ENCODE measurements around the gene CD99L2.
"Not testable (repeated sequence)": the region's sequence is repeated elsewhere in the genome, so short reads cannot be mapped to it uniquely, and the experiment has no call there.

CD99L2 gene

DNA sequence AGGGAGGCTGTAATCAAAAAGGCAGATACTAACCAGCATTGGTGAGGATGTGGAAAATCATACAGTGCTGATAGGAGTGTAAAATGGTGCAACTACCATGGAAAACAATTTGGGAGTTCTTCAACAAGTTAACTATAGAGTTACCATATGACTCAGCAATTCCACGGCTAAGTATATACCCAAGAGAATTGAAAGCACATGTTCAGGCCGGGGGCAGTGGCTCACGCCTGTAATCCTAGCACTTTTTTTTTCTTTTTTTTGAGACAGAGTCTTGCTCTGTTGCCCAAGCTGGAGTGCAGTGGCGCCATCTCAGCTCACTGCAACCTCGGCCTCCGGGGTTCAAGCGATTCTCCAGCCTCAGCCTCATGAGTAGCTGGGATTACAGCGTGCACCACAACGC lies 15.0 kb upstream of the CD99L2 start:
- Histone ChIP-seq H3K9me3 (ENCODE audit: control insufficient read depth, insufficient read depth, low read length) (no peaks in the 10 kb centered on the region; the same call in 1 of the 2 replicates), H3K9ac (ENCODE audit: low read depth, low read length) (no peak overlapping the region), H3K36me3 (ENCODE audit: insufficient read depth, low read length) (no peaks in the 10 kb centered on the region), H3K4me1 (ENCODE audit: insufficient read depth, low read length) (0 out of 2 replicates have a peak, but pooled peaks cover 3% of the 10 kb centered on the region)

DNA sequence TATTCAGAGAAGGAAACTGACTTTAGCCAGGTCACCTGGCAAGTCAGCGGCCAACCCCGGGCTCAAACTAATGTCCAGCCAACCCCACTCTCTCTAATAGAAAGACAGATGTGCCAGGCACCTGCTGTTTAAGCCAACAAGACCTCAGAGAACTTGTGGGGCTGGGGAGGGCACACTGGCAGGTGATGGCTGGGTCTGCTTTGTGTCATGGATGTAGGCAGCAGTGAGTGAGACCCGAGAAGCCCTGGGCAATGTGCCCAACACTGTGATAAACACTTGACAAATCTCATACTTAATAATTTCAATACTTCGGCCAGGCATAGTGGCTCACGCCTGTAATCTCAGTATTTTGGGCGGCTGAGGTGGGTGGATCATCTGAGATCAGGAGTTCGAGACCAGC lies 9.0 kb upstream of the CD99L2 start:
- H3K9ac ChIP-seq (ENCODE audit: low read depth, low read length) = no peak overlapping the region
- no peaks in the 10 kb centered on the region for H3K9me3 ChIP-seq (ENCODE audit: control insufficient read depth, insufficient read depth, low read length)
- H3K4me1 ChIP-seq (ENCODE audit: insufficient read depth, low read length) = peaks cover 25% of the 10 kb centered on the region
- no peaks in the 10 kb centered on the region for H3K36me3 ChIP-seq (ENCODE audit: insufficient read depth, low read length)

DNA sequence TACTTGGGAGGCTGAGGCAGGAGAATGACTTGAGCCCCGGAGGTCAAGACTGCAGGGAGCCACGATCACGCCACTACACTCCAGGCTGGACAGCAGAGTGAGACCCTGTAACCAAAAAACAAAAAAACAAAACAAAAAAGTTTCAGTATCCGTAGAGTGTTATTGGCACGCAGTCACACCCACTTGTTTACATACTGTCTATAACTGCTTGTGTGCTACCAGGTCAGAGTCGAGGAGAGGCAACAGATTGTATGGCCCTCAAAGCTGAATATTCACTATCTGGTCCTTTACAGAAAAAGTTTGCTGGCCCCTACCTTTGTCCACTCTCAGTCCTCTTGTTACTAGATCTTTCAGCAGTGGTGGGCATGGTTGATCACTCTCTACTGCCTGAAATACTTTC lies 8.2 kb upstream of the CD99L2 start:
- Histone ChIP-seq H3K9me3 (ENCODE audit: control insufficient read depth, insufficient read depth, low read length) (no peaks in the 10 kb centered on the region), H3K36me3 (ENCODE audit: insufficient read depth, low read length) (no peaks in the 10 kb centered on the region), H3K4me1 (ENCODE audit: insufficient read depth, low read length) (peaks cover 30% of the 10 kb centered on the region), H3K9ac (ENCODE audit: low read depth, low read length) (no peak overlapping the region)

DNA sequence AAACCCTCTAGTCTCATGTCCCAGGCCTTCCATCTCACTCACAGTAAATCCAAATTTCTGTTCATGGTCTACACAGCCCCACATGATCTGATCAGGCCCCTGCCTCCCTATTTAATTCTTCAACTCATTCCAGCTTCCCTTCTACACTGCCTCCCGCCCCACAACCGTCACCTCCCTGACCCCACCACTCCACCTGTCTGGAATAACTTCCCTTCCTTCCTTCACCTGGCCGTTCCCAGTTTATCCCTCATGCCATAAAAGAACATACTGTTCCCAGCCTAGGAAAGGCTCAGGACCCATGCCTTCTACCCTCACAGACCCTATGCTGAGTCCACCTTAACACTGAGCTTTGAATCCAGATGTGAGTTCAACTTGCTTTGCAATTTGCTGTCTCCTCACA lies 6.8 kb upstream of the CD99L2 start:
- H3K9me3 ChIP-seq (ENCODE audit: control insufficient read depth, insufficient read depth, low read length) = no peaks in the 10 kb centered on the region
- H3K4me1 ChIP-seq (ENCODE audit: insufficient read depth, low read length) = peaks cover 36% of the 10 kb centered on the region
- no peaks in the 10 kb centered on the region for H3K36me3 ChIP-seq (ENCODE audit: insufficient read depth, low read length)
- H3K9ac ChIP-seq (ENCODE audit: low read depth, low read length) = no peak overlapping the region

DNA sequence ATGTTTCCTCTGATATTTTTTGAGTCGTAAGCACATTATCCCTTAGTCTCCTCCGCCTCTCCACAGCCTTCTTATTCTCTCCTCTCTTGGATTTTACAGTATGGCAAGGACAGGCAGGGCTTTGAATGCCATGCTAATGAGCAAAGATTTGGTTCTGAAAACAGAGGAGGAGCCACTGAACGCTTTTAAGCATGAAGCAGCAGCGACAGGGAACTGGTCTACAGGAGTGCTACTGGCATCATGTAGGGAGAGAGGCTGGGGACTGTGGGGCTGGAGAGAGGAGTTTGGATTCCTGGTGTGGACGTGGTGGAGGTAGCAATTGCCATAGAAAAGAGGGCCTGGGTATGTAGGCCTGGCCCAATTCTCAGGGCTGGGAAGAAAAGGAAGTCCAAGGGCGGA lies 4.6 kb upstream of the CD99L2 start:
- peak overlapping the region; percentile 49 for H3K9ac ChIP-seq (ENCODE audit: low read depth, low read length)
- H3K4me1 ChIP-seq (ENCODE audit: insufficient read depth, low read length) = peaks cover 42% of the 10 kb centered on the region
- H3K36me3 ChIP-seq (ENCODE audit: insufficient read depth, low read length) = no peaks in the 10 kb centered on the region
- no peaks in the 10 kb centered on the region for H3K9me3 ChIP-seq (ENCODE audit: control insufficient read depth, insufficient read depth, low read length)

DNA sequence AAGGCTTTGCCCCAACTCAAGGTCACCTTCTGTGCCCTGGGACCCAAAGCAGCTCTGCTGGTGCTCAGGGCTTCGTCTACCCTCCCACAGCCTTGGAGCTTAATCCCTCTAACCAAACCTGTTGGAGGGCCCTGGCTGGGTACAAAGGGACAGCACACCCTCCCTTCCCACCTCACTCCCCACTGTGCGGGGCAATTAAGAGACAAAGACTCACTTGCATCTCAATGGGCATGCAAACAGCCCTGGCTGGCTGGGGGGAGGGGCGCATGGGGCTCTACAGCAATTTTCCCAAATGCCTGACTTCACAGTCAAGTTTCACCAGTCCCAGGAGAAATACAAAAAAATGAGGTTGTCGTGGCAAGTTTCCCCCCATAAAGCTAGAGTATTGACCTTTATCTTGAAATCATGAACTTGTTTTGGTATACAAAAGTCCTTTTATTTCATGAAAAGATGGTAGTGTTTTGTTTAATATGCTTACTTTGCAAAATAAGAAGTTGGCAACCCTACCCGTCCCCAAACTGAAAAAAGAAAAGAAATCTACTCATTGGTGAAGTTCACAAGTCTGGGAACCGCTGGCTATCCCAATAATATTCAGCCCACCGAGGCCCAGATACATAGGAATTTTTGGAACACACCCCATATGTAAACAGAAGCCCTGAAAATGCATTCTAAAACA lies 4.1 kb upstream of the CD99L2 start:
- Histone ChIP-seq H3K9me3 (ENCODE audit: control insufficient read depth, insufficient read depth, low read length) (no peaks in the 10 kb centered on the region), H3K4me1 (ENCODE audit: insufficient read depth, low read length) (peaks cover 42% of the 10 kb centered on the region), H3K36me3 (ENCODE audit: insufficient read depth, low read length) (no peaks in the 10 kb centered on the region), H3K9ac (ENCODE audit: low read depth, low read length) (peak overlapping the region; percentile 49)

DNA sequence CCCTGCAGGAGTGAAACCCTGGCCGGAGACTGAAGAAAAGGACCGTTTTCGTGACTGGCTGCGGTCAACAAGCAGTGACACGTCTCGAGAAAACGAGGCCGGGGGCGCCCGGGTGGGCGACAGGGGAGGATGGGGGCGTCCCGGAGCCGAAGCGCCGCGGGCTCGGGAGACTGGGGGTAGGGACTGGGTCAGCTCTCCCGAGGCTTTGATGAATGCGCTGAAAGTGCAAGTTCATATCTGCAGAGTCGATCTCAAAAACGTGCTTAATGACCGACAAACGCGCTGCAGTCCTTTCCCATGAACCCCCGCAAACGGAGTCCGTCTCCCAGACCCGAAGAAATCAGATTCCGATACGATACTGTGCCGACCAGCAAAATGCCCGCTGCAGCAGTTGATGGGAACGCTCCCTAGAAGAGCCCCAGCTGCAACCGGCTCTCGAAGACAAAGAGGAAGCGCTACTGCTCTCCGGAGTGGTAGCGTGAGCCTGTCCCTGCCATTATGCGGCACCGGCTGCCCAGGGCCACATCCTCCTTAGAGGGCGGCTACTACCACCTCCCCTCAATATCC lies 806 bp upstream of the CD99L2 start:
- H3K9ac ChIP-seq (ENCODE audit: low read depth, low read length) = peak overlapping the region; percentile 81

DNA sequence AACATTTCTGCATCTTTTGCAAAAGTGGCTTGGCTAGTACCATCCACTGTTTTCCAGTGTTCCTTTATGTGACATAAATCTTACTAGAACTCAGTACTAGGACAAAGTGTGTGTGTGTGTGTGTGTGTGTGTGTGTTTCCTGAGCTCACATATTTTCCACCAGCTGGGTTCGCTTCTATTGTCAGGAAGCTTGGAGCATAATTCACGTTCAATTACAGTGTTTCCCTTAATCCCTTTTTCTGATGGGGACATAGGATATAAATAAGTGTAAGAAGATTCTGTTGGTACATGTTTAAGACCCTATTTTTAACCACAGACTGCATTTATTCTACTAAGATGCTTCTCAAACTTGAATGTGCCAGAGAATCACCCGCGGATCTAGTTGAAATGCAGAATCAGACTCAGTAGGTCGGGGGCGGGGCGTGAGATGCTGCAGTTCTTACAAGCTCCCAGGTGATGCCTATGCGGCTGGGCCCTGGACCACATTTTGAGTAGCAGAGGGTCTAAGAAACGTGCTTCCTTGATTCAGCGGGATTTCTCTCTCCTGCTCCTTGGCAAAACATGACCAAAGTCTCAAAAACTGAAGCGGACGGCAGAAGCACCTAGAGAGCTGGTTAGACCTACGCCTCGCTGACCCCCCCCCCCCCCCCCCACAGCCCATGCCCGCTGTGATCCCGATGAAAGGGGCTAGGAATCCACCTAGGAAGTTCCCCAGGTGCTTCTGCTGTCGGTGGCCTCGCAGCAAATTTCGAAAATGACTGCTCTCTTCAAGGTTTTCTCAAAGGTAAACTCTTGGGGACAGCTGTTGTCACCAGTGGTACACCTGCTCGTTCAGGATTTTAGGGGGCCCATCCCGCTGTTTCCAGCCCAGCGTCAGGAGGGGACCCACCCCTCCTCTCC lies 797 bp downstream of the CD99L2 start:
- Histone ChIP-seq H3K36me3 (ENCODE audit: insufficient read depth, low read length) (no peaks in the 10 kb centered on the region), H3K9me3 (ENCODE audit: control insufficient read depth, insufficient read depth, low read length) (no peaks in the 10 kb centered on the region), H3K9ac (ENCODE audit: low read depth, low read length) (peak overlapping the region; percentile 81), H3K4me1 (ENCODE audit: insufficient read depth, low read length) (peaks cover 23% of the 10 kb centered on the region; the same call in 1 of the 2 replicates)

More for the DNA sequence above, 806 bp upstream of the CD99L2 start:
- Histone ChIP-seq H3K9me3 (ENCODE audit: control insufficient read depth, insufficient read depth, low read length) (no peaks in the 10 kb centered on the region), H3K36me3 (ENCODE audit: insufficient read depth, low read length) (no peaks in the 10 kb centered on the region), H3K4me1 (ENCODE audit: insufficient read depth, low read length) (peaks cover 33% of the 10 kb centered on the region)

DNA sequence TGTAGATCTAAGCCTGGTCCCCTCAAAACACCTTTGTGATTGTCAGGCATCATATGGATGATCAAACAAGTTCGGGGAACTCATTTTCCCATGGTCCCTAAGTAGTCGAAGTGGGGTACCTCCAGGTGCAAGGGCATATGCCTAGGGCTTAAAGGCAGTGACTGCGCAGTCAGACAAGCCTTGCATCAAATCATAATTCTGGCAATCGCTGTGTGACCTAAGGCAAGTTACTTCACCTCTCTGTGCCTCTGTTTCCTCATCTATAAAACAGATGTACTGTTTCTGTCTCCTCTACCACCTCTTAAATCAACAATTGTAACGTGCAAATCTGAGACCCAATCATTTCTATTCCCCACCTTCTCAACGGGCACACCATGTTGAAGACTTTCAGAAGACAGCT lies 1.8 kb downstream of the CD99L2 start:
- H3K9me3 ChIP-seq (ENCODE audit: control insufficient read depth, insufficient read depth, low read length) = no peaks in the 10 kb centered on the region

DNA sequence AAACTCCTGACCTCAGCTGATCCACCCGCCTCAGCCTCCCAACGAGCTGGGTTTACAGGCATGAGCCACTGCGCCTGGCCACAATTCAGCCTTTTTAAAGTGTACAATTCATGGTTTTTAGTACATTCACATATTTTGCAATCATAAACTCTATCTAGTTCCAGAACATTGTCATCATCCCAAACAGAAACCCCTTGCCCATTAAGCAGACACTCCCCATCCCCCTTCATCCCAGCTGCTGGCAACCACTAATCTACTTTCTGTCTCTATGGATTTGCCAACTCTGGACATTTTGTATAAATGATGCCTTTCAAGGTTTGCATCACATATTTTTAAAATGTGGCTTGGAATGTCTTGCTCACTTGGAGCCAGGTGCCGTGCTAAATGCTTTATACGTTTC lies 4.5 kb downstream of the CD99L2 start:
- Histone ChIP-seq H3K4me1 (ENCODE audit: insufficient read depth, low read length) (peaks cover 6% of the 10 kb centered on the region; the same call in 1 of the 2 replicates), H3K36me3 (ENCODE audit: insufficient read depth, low read length) (no peaks in the 10 kb centered on the region), H3K9me3 (ENCODE audit: control insufficient read depth, insufficient read depth, low read length) (no peaks in the 10 kb centered on the region), H3K9ac (ENCODE audit: low read depth, low read length) (no peak overlapping the region)

More for the DNA sequence above, 1.8 kb downstream of the CD99L2 start:
- Histone ChIP-seq H3K36me3 (ENCODE audit: insufficient read depth, low read length) (no peaks in the 10 kb centered on the region), H3K4me1 (ENCODE audit: insufficient read depth, low read length) (peaks cover 16% of the 10 kb centered on the region; the same call in 1 of the 2 replicates), H3K9ac (ENCODE audit: low read depth, low read length) (no peak overlapping the region)

DNA sequence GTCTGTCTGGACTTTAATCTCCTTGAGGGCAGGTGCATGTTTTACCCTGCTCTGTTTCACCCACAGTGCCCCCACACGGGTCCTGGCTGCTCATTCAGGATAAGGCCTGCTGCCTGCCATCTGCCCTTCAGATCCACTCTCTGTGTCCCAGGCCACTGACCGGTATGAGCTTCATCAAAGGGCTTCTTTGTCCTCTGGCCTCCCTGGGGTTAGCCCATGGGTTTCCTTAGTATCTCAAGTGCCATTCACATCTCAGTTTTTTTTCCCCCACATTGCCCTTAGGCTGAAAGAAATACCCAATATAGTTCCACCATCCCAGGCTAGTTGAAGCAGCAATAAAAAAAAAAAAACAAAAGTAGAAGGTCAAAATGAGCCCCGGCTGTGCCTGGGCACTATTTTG lies 9.3 kb downstream of the CD99L2 start:
- H3K4me1 ChIP-seq (ENCODE audit: insufficient read depth, low read length) = no peaks in the 10 kb centered on the region
- no peaks in the 10 kb centered on the region for H3K9me3 ChIP-seq (ENCODE audit: control insufficient read depth, insufficient read depth, low read length)
- no peaks in the 10 kb centered on the region for H3K36me3 ChIP-seq (ENCODE audit: insufficient read depth, low read length)
- no peak overlapping the region for H3K9ac ChIP-seq (ENCODE audit: low read depth, low read length)

DNA sequence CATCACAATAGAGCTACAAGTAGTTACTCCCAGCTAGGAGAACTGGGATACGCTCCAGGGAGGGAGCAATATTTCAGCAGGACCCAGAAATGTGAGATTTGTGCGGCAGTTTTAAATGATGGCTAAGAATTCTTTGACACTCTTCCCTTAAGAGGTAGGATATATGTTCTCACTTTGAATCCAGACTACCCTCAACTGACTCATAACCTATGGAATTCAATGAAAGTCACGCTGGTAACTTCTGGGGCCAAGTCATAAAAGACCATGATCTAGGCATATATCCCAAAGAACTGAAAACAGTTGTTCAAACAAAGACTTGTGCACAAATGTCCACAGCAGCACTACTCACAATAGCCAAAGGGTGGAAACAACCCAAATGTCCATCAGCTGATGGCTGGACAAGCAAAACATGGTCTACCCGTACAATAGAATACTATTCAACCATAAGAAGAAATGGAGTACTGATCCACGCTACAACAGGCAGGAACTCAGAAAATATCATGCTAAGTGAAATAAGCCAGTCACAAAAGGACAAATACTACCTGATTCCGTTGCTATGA lies 10.5 kb downstream of the CD99L2 start:
- Histone ChIP-seq H3K4me1 (ENCODE audit: insufficient read depth, low read length) (no peaks in the 10 kb centered on the region), H3K9ac (ENCODE audit: low read depth, low read length) (no peak overlapping the region), H3K9me3 (ENCODE audit: control insufficient read depth, insufficient read depth, low read length) (no peaks in the 10 kb centered on the region), H3K36me3 (ENCODE audit: insufficient read depth, low read length) (no peaks in the 10 kb centered on the region)

DNA sequence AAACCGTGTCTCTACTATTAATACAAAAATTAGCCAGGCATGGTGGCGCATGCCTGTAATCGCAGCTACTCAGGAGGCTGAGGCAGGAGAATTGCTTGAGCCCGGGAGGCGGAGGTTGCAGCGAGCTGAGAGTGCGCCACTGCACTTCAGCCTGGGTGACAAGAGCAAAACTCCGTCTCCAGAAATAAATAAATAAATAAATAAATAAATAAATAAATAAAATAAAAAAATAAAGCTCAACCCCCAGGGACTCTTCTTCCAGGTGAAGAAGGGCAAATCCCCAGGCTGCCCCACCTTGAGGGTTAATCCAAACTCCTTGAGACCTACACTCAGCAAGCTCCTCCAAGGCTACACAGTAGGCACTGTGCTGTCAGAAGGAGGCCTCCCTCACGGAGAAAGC lies 11.2 kb downstream of the CD99L2 start:
- not testable (repeated sequence) for H3K4me1 ChIP-seq (ENCODE audit: insufficient read depth, low read length); H3K9ac ChIP-seq (ENCODE audit: low read depth, low read length); H3K9me3 ChIP-seq (ENCODE audit: control insufficient read depth, insufficient read depth, low read length); H3K36me3 ChIP-seq (ENCODE audit: insufficient read depth, low read length)

DNA sequence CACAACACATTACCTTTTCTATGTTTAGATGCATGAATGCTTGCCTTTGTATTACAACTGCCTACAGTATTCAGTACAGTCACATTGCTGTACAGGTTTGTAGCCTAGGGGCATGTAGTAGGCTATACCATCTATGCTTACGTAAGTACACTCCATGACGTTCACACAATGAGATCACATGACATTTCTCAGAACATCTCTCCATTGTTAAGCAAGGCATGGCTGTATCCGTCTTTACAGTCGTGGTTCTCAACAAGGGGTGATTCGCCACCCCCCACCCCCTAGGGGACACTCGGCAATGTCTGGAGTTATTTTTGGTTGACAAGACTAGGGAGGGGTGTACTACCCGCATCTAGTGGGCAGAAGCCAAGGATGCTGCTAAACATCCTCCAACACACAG lies 12.1 kb downstream of the CD99L2 start:
- H3K9me3 ChIP-seq (ENCODE audit: control insufficient read depth, insufficient read depth, low read length) = no peaks in the 10 kb centered on the region
- H3K36me3 ChIP-seq (ENCODE audit: insufficient read depth, low read length) = no peaks in the 10 kb centered on the region
- no peak overlapping the region for H3K9ac ChIP-seq (ENCODE audit: low read depth, low read length)
- H3K4me1 ChIP-seq (ENCODE audit: insufficient read depth, low read length) = no peaks in the 10 kb centered on the region
